GM12864 (cell line): Measurements from ENCODE around the gene GALNT5.

ENCODE experiments used
- DNase-seq: peaks from one replicate; pipeline ENCODE4 v3.0.0-alpha.2; 2011; ENCODE audit warnings: low read depth
- H3K4me3 ChIP-seq: 2 replicates; pipeline ENCODE4 v1.5.1; 2011; ENCODE audit warnings: mild to moderate bottlenecking, low read depth, low read length, control low read depth
- TF ChIP-seq, protein P1 (sequence below): IDR thresholded peaks from 2 replicates; pipeline ENCODE4 v1.5.1; 2011; ENCODE audit warnings: low read depth, mild to moderate bottlenecking, moderate library complexity, low read length, control low read depth, inconsistent platforms; ENCODE audit errors: missing control alignments

GALNT5 gene

DNA sequence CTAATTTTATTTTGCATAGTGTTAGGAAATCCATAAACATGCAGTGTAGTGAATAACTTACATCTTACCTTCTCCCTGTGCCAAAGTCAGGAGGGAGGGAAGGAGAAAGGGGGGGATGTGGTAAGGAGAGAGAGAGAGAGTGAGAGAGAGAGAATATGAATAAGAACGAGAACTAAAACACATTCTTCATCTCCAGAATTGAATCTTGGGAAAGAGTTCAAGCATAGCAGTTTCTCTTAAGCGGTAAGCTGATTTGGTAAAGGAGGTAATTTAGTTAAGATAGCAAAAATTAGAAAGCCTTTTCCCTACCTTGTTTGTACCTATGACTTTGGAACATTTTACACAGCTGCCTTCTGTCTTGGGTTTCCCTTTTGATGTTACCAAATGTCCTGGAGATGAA lies 52.4 kb downstream of the GALNT5 start:
- H3K4me3 ChIP-seq = no peak overlapping the region
- TF ChIP-seq, protein P1, sequence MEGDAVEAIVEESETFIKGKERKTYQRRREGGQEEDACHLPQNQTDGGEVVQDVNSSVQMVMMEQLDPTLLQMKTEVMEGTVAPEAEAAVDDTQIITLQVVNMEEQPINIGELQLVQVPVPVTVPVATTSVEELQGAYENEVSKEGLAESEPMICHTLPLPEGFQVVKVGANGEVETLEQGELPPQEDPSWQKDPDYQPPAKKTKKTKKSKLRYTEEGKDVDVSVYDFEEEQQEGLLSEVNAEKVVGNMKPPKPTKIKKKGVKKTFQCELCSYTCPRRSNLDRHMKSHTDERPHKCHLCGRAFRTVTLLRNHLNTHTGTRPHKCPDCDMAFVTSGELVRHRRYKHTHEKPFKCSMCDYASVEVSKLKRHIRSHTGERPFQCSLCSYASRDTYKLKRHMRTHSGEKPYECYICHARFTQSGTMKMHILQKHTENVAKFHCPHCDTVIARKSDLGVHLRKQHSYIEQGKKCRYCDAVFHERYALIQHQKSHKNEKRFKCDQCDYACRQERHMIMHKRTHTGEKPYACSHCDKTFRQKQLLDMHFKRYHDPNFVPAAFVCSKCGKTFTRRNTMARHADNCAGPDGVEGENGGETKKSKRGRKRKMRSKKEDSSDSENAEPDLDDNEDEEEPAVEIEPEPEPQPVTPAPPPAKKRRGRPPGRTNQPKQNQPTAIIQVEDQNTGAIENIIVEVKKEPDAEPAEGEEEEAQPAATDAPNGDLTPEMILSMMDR = no peak
- DNase-seq = no peak

DNA sequence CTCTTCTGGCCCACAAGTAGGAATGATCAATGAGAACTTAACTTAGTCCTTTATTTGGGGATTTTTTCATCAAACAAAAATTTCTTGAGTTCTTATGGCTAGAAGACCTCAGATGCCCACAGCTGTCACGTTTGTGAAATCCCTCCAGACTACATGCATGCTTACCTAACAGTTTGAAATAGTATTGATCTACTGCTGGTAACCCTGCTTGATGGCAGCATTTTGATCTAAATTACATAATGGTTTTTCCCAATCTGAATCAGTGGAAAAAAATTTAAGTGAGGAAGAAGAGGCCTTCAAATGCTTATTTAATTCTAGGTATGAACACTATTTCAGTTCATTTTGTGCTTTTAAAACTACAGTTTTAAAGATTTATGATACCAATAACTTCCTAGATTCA lies 54.2 kb downstream of the GALNT5 start:
- TF ChIP-seq, protein P1 = no peak
- DNase-seq = no peak
- no peak overlapping the region for H3K4me3 ChIP-seq

DNA sequence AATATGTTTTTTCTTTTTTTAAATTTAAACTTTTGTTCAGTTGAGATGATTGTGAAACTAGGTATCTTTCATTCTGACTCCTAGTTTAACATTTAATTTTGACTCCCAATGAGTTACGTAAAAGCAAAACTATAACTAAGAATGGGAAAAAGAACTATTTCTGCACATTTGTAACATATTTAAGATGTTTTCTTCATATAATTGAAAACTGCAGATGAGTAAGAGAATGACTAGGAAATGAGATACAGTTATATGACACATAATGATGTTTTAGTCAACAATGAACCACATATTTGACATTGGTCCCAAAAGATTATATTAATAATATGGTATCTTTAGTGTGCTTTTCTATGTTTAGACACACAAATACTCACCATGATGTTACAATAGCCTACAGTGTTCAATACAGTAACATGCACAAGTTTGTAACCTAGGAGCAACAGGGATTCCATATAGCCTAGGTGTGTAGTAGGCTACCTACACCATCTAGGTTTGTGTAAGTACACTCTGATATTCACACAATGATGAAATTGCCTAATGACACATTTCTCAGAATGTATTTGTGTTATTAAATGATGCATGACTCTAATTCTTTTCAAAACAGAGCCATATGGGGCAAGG lies 55.5 kb downstream of the GALNT5 start:
- TF ChIP-seq, protein P1 = no peak
- no peak overlapping the region for H3K4me3 ChIP-seq
- DNase-seq = no peak

DNA sequence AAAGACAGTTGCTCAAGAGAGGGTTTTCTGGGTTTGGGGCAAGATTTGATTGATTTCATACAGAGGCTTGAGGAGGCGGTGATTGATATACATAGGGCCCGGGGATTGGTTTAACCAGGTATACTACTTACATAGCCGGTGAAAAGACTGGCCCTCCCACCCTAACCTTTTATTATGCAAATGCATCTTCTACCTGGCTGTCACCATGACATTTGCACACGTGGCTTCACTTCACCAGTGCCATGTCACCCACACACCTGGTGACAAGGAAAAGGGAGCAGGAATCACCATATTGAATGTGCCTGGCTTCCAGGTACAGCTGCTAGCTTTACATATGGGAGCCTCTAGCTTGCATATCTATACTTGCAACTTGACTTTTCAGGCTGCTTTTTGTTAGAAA lies 58.4 kb downstream of the GALNT5 start:
- no peak for DNase-seq
- no peak overlapping the region for H3K4me3 ChIP-seq
- TF ChIP-seq, protein P1 = no peak

DNA sequence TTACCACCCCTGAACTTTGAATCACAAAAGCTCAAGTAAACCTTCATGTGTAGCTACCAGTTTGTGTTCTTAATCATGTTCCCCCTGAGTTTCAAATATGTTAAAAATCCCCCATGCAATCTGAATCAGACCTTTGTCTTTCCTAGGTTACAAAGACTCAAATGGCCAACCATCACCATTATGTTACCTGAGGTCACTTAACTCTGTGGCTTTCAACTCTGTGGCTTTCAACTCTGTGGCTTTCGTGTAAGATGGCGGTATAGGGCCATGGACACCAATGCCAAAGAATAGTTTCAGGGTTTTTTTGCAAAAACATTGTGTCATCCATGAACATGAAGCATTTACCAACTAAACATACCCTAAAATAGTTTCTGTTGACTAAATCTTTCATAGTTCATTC lies 61.4 kb downstream of the GALNT5 start:
- TF ChIP-seq, protein P1 = no peak
- no peak overlapping the region for H3K4me3 ChIP-seq
- DNase-seq = no peak

DNA sequence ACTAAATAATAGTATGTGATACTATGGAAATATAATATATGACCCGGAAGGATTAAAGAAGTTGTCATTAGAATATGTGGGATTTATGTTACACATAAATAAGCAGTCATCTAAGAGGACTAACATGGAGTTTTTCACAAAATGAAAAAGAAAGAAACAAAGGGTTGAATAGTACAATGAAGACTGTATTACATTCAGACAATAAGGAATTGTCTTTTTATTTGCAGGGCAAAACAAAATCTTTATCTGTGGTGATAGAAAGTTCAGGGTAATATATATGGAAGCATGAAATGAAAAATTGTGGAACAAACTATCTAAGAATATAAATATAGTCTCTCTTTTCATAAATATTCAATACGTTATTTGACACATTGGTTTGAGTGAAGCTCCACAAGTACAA lies 62.3 kb downstream of the GALNT5 start:
- DNase-seq = no peak
- TF ChIP-seq, protein P1 = no peak
- no peak overlapping the region for H3K4me3 ChIP-seq

DNA sequence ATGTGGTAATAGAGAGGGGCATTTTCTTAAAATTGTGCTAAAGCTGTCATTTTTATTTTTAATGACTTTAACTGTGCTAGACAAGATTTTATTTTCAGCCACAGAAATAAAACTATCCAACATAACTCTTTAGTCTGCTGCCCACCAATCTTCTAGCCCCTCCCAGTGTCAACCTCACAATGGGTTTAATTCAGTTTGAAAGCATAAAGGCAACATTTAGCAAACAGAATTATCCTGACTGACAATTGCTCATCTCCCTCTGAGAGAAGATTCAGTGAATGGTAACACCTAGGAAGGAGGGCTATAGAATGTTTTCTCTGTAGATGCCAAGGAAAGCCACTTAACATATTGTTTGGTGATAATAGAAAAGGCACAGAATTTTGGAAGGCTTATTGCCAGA lies 62.9 kb downstream of the GALNT5 start:
- H3K4me3 ChIP-seq = no peak overlapping the region
- no peak for DNase-seq
- TF ChIP-seq, protein P1 = no peak
